Measurements from ENCODE around the gene FOXI2.

FOXI2 gene

GRCh38 chr10:127743205-127743604 is 6.2 kb downstream of the FOXI2 start:
- no peak for DNase-seq (ENCODE audit: low spot score)

GRCh38 chr10:127744956-127745355 is 8.0 kb downstream of the FOXI2 start:
- no peak for DNase-seq (ENCODE audit: low spot score)

DNA sequence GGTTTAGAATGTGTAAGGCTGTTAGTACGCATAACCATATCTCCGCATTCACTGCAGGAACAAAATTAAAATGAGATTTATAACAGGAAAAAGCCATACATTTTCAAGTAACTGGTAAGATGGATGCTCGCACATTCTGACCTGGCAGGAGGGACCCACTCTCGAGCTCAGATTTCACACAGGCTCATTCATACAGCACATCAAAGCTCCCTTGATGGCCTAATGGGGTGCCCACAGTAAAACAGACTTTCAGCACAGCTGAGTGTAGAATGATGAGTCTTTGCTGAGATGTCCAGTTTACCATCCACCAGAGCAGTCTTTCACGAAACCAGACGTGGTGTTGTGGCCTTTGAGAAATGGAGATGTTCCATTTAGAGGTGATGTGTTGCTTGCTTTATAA is 8.9 kb downstream of the FOXI2 start:
- no peak for DNase-seq (ENCODE audit: low spot score)

DNA sequence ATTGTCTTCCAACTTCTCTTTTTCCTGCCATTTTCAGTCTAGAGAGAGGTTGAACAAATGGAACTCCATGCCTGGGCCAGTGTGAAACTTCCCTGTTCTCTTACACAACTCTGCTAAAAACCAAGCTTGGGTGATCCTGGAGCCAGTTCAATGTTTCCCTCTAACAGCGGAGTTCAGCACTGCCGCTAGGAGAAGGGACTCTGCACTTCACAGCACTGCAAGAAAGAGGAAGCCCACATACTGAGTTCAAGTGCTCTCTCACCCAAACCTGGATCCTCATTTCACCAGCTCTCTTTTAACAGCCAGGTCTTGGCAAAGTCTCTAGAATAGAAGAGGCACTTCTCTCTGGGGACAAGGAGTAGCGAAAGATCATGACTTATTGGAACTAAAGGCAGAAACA is 18.8 kb downstream of the FOXI2 start:
- no peak for DNase-seq (ENCODE audit: low spot score)

- DNase-seq (ENCODE audit: low spot score): no peak
These were observed 19.3 kb downstream of the FOXI2 start for GRCh38 chr10:127756264-127756663.

GRCh38 chr10:127757033-127757432 is 20.0 kb downstream of the FOXI2 start:
- DNase-seq (ENCODE audit: low spot score): no peak

GRCh38 chr10:127759276-127759675 is 22.3 kb downstream of the FOXI2 start:
- DNase-seq (ENCODE audit: low spot score): no peak

GRCh38 chr10:127762925-127763324 is 25.9 kb downstream of the FOXI2 start:
- DNase-seq (ENCODE audit: low spot score): no peak

GRCh38 chr10:127774766-127775559 is 38.0 kb downstream of the FOXI2 start:
- no peak for DNase-seq (ENCODE audit: low spot score)

DNA sequence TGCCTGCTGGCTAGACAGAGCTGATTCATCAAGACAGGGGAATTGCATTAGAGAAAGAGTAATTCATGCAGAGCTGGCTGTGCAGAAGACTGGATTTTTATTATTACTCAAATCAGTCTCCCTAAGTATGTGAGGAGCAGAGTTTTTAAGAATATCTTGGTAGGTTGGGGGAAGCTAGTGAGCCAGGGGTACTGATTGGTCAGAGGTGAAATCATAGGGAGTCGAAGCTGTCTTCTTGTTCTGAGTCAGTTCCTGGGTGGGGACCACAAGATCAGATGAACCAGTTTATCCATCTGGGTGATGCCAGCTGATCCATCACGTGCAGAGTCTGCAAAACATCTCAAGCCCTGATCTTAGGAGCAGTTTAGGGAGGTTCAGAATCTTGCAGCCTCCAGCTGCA is 39.8 kb downstream of the FOXI2 start:
- DNase-seq (ENCODE audit: low spot score): no peak

DNA sequence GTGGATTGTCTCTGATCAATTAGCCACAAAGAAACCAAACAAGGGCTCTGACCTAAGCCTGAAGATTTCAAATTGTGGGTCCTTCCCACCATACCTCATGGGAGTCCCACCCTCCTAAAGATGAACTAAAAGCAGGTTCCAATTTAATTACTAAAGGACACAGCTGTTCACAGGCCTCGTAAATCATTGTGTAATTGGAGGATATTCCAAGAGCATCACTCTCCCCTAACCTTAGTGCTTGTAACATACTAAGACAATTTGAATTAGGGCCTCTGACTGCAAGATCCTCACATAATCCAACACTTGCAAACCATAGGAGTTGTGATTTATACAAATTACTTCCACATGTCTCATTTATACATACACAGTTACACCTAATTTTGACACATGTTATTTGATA is 44.4 kb downstream of the FOXI2 start:
- no peak for DNase-seq (ENCODE audit: low spot score)

DNA sequence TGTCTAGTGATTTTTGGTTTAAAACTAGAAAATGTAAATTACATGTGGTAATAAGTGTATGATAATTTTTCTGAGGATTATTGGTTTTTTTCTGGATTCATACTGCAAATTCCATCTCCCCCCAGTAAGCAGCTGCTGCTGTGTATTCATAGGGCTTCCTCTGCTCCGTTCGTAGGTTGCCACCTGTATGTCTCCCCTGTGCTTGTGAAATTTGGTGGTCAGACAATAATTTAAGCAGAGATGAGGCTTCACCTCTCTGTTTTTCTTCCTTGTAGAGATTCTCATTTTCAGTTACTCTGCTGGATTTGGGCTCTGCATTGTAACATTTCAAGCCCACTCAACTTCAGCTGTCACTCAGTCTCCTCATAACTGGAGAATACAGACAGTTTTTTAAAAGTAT is 50.9 kb downstream of the FOXI2 start:
- no peak for DNase-seq (ENCODE audit: low spot score)

DNA sequence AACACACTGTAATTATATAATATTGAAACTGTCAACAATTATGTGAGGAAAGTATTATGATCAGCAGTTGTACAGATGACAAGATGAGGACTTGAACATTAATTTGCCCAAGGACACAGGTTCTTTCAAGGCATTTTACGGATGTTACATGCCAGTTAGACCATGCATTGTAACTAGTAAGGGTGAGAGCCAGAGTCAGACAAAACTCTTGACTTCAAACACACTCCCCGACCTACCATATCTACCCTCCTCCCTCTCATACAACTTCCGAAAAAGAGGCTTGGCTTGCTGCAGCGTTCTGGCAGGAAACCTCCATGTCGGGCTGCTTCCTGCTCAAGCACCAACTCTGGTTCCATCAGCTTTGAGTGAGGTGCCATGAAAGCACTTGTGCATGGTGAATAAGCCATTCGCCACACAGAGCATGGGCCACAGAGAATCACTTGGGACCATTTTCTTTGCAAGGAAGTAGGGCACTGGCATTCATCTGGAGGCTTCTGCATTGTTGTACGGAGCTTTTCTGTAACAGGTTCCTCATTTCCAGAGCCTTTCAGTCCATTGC is 53.2 kb downstream of the FOXI2 start:
- no peak for DNase-seq (ENCODE audit: low spot score)
